B cell (primary cell): ENCODE results near the gene MAGEB16. TPM values are rescaled to one million over a fixed set of nuclear protein-coding genes. Genes with fewer than 3 reads are reported as not detected.

ENCODE experiments used
- ATAC-seq: fragments of 200-7000 bp; cut with Tn5 transposase; one replicate; pipeline ENCODE4 v1.10.0; 2021; ENCODE audit warnings: low read depth, mild to moderate bottlenecking, moderate number of reproducible peaks, moderate library complexity
- CTCF ChIA-PET: fragments of 350-600 bp; sonication (Branson Sonifier 250); formaldehyde crosslinking; loops from one replicate; lab custom pipeline; 2021; ENCODE audit warnings: antibody characterized with exemption, inconsistent platforms; lab: Charles Lee
- POLR2A ChIA-PET: fragments of 350-600 bp; sonication (Branson Sonifier 250); formaldehyde crosslinking; loops from one replicate; lab custom pipeline; 2021; ENCODE audit warnings: antibody characterized with exemption; lab: Charles Lee
- DNase-seq: peaks from one replicate; pipeline ENCODE4 v3.0.0; 2013
- H2AFZ ChIP-seq: 2 replicates; pipeline ENCODE4 v1.6.1; 2012; ENCODE audit warnings: mild to moderate bottlenecking, low read depth, low read length; ENCODE audit not compliant: insufficient read depth, poor library complexity, severe bottlenecking
- H3K27ac ChIP-seq, 2 donors: 1 replicate in 1 of 2; 2 replicates in 1 of 2; pipeline ENCODE4 v1.5.1; 2012 to 2013; ENCODE audit warnings: low read length in 2 of 2, mild to moderate bottlenecking in 2 of 2, moderate library complexity in 1 of 2
- H3K27me3 ChIP-seq, 4 experiments: fragments of 200-600 bp in 1 of 4; sonication (generic) in 1 of 4; replicated peaks in 1 of 4; 1 replicate in 2 of 4; 2 replicates in 2 of 4; pipeline versions ENCODE4 v1.6.1 to v1.7.0; 2013 to 2016; ENCODE audit warnings: low read length in 3 of 4, mild to moderate bottlenecking in 2 of 4, mixed read lengths in 1 of 4, moderate library complexity in 1 of 4; ENCODE audit not compliant: insufficient read depth in 4 of 4, control insufficient read depth in 3 of 4; ENCODE audit errors: control extremely low read depth in 1 of 4
- H3K36me3 ChIP-seq, 2 experiments: replicated peaks in 1 of 2; 1 replicate in 1 of 2; 2 replicates in 1 of 2; pipeline versions ENCODE4 v1.6.1 to v1.7.1; 2013; ENCODE audit warnings: low read length in 1 of 2; ENCODE audit not compliant: insufficient read depth in 2 of 2, control insufficient read depth in 1 of 2; ENCODE audit errors: control extremely low read depth in 1 of 2, extremely low read depth in 1 of 2
- H3K4me1 ChIP-seq, 2 donors: fragments of 200-600 bp in 1 of 2; sonication (generic) in 1 of 2; 1 replicate in 1 of 2; 2 replicates in 1 of 2; pipeline versions ENCODE4 v1.5.1 to v1.6.1; 2013 to 2017; ENCODE audit warnings: low read length in 2 of 2; ENCODE audit not compliant: control insufficient read depth in 2 of 2, insufficient read depth in 2 of 2
- H3K4me2 ChIP-seq: replicated peaks from 2 replicates; pipeline ENCODE3; 2012; ENCODE audit warnings: mild to moderate bottlenecking, low read depth, low read length; ENCODE audit not compliant: poor library complexity, severe bottlenecking
- H3K4me3 ChIP-seq, 5 experiments: fragments of 200-600 bp in 1 of 5; sonication (generic) in 1 of 5; 1 replicate in 3 of 5; 2 replicates in 2 of 5; pipeline versions ENCODE4 v1.5.1 to v1.7.0; 2011 to 2016; ENCODE audit warnings: low read length in 4 of 5, mild to moderate bottlenecking in 4 of 5, low read depth in 2 of 5, control low read depth in 1 of 5, moderate library complexity in 1 of 5; ENCODE audit not compliant: insufficient read depth in 1 of 5; ENCODE audit errors: control extremely low read depth in 1 of 5, extremely low read depth in 1 of 5
- H3K79me2 ChIP-seq: fragments of 200-600 bp; sonication (generic); one replicate; pipeline ENCODE4 v1.6.0; 2016; ENCODE audit warnings: low read length; ENCODE audit not compliant: control insufficient read depth, insufficient read depth
- H3K9ac ChIP-seq: fragments of 200-600 bp; sonication (generic); 2 replicates; pipeline ENCODE4 v1.6.1; 2017; ENCODE audit warnings: mild to moderate bottlenecking, low read length, moderate library complexity
- H3K9me3 ChIP-seq, 3 donors: one replicate each; pipeline versions ENCODE4 v1.6.1 to v1.7.1; 2013; ENCODE audit warnings: low read length in 2 of 3; ENCODE audit not compliant: control insufficient read depth in 2 of 3, insufficient read depth in 1 of 3; ENCODE audit errors: control extremely low read depth in 1 of 3
- H4K20me1 ChIP-seq: 2 replicates; pipeline ENCODE4 v1.6.0; 2012; ENCODE audit warnings: mild to moderate bottlenecking, low read length; ENCODE audit not compliant: insufficient read depth, control insufficient read depth, poor library complexity, severe bottlenecking
- H3K27ac Mint-ChIP-seq: one replicate; pipeline ENCODE4 v1.8.0; 2021; ENCODE audit warnings: mixed read lengths
- H3K27me3 Mint-ChIP-seq: one replicate; pipeline ENCODE4 v1.8.0; 2021; ENCODE audit warnings: mixed read lengths
- H3K4me1 Mint-ChIP-seq: one replicate; pipeline ENCODE4 v1.8.0; 2021; ENCODE audit warnings: mixed read lengths
- H3K4me3 Mint-ChIP-seq: one replicate; pipeline ENCODE4 v1.8.0; 2021; ENCODE audit warnings: mixed read lengths
- H3K9me3 Mint-ChIP-seq: one replicate; pipeline ENCODE4 v1.8.0; 2022; ENCODE audit warnings: mixed read lengths; ENCODE audit not compliant: insufficient read depth
- CTCF ChIP-seq: fragments of 200-600 bp; IDR thresholded peaks from one replicate; pipeline ENCODE4 v1.8.0; 2022; ENCODE audit warnings: antibody characterized with exemption, mild to moderate bottlenecking
- EZH2 ChIP-seq: IDR thresholded peaks from 2 replicates; pipeline ENCODE4 v1.6.1; 2012; ENCODE audit warnings: borderline replicate concordance, low read depth, mild to moderate bottlenecking, moderate library complexity, low read length; ENCODE audit not compliant: insufficient read depth, poor library complexity, severe bottlenecking
- WGBS: methylation state at CpG from one replicate; pipeline ENCODE4 v1.1.5; 2013; ENCODE audit warnings: missing lambda C conversion rate; ENCODE audit not compliant: insufficient coverage; 5-methylcytosine and 5-hydroxymethylcytosine counted together
- intact Hi-C: fragments of 100-400 bp; cut with micrococcal nuclease; formaldehyde crosslinking; loops from one replicate; pipeline ENCODE4 v1.10.0; 2022
- polyA minus RNA-seq: library from RNA; depleted of rRNA, polyadenylated mRNA; stranded (reverse); fragments of >200 nt; gene quantifications from 2 replicates; pipeline ENCODE4 v1.2.3, GENCODE V29; 2012
- polyA plus RNA-seq: library from polyadenylated mRNA; depleted of rRNA; stranded (reverse); fragments of >200 nt; gene quantifications from 2 replicates; pipeline ENCODE4 v1.2.3, GENCODE V29; 2012
- total RNA-seq, 2 donors: library from RNA; stranded (reverse); fragments of 120-200 nt in 1 of 2; gene quantifications; 1 replicate in 1 of 2; 2 replicates in 1 of 2; pipeline versions ENCODE4 v1.2.3 to v1.2.4, GENCODE V29; 2013 to 2022

MAGEB16 gene
- total RNA-seq (not detected in 2 replicates), polyA plus RNA-seq (not detected in 2 replicates), polyA minus RNA-seq (not detected in 2 replicates)
- total RNA-seq (2013): not detected

DNA sequence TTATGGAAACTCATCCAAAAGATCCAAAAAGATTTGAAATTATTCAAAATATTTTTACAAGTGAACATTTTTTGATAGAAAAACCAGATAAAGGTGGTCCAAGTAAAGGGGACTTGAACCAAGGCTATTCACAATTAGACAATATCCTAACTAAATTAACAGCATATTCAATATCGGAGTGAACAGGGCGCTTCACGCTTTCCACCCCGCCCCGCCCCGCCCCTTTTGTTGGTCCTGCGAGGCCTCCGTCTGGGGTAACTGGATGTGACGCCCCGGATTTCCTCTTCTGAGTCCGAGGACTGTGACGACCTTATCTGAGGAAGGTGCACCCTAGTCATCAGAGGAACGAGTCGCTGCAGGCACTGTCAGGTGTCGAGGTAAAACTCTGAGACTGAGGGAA lies at the start of gene MAGEB16:
TSS of gene MAGEB16 (plus strand) at position 301 of the 400 bp plus-strand sequence. CDS start 3,855 bp downstream, outside the sequence.
- Histone ChIP-seq H3K27me3 (no peaks in the 10 kb centered on the region), H4K20me1 (no peaks in the 10 kb centered on the region), H3K4me1 (no peaks in the 10 kb centered on the region), H3K4me2 (no peak within 1 kb of the TSS), H3K79me2 (no peaks in the 10 kb centered on the region), H3K9ac (no peak within 1 kb of the TSS), H3K27ac (no peak within 1 kb of the TSS), H3K36me3 (no peaks in the 10 kb centered on the region), H3K9me3 (no peaks in the 10 kb centered on the region), H2AFZ (no peak within 1 kb of the TSS), H3K4me3 (no peak within 1 kb of the TSS)
- Mint-ChIP-seq H3K9me3 (no peaks in the 10 kb centered on the region), H3K4me1 (no peaks in the 10 kb centered on the region), H3K27me3 (no peaks in the 10 kb centered on the region), H3K4me3 (no peak within 1 kb of the TSS), H3K27ac (no peak within 1 kb of the TSS)
- POLR2A ChIA-PET: no interaction called here
- DNase-seq (no peak), ATAC-seq (no peak)
- intact Hi-C loops: no loop called here
- TF ChIP-seq CTCF: no peak
- TF ChIP-seq EZH2: no peak
- CTCF ChIA-PET: no interaction called here
- whole genome bisulfite sequencing: 99% methylated on average over 11 of the region's 15 CpGs

DNA sequence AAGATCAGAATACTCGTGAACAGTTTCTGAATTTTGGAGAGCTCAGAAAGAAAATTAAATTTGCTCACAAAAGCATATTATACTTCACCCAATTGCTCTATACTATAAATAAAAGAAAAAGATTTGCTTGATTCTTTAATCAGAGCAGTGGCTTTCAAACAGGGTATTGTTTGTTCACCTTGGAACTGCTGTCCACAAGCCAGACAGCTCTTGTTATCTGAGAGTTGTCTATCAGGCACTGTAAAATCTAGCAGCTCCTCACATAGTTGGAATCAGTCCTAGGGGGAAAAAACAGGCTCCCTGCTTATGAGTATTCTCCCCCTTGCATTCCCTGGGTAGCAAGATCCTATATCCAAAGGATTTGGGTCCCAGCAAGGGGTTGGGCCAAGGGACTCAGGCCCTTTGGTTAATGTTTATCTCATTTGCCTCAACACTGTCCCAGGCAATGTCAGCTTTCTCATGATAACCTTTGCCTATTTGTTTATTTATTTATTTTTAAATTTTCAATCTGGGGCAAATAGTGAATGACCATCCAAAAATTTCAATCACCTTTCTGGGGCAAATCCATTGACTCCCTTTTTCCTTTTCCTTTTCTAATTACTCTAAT lies 24.1 kb upstream of the MAGEB16 start:
- H3K36me3 ChIP-seq: no peaks in the 10 kb centered on the region
- H3K27ac ChIP-seq: no peak overlapping the region
- H3K4me3 ChIP-seq: no peak overlapping the region
- H3K9ac ChIP-seq: no peak overlapping the region
- no peaks in the 10 kb centered on the region for H3K4me1 ChIP-seq
- TF ChIP-seq EZH2 (no peak), CTCF (no peak)
- H3K9me3 ChIP-seq: no peaks in the 10 kb centered on the region
- no CpG with 5 or more reads among the region's 1 CpG for WGBS
- Mint-ChIP-seq H3K27me3 (no peaks in the 10 kb centered on the region), H3K9me3 (no peaks in the 10 kb centered on the region), H3K27ac (no peak overlapping the region), H3K4me1 (no peaks in the 10 kb centered on the region), H3K4me3 (no peak overlapping the region)
- H3K4me2 ChIP-seq: no peak overlapping the region
- H3K27me3 ChIP-seq: no peaks in the 10 kb centered on the region
- ChIA-PET CTCF (no interaction called here), POLR2A (no interaction called here)
- intact Hi-C loops: no loop called here
- no peak for DNase-seq
- no peak overlapping the region for H2AFZ ChIP-seq
- H3K79me2 ChIP-seq: no peaks in the 10 kb centered on the region
- H4K20me1 ChIP-seq: no peaks in the 10 kb centered on the region
- no peak for ATAC-seq
